ENCODE results near the gene FAM83D.

Gene FAM83D

GRCh38 chr20:38926142-38926933 lies at the start of gene FAM83D:
TSS of gene FAM83D (plus strand) at chr20:38926417. CDS start at chr20:38926443, 26 bp downstream.
- peak; percentile 99 for DNase-seq (ENCODE audit: low read depth)

GRCh38 chr20:38877483-38877882 lies 48.7 kb upstream of the FAM83D start:
- DNase-seq (ENCODE audit: low read depth) = no peak

- peak; percentile 39 for DNase-seq (ENCODE audit: low read depth)
Observed at GRCh38 chr20:38878866-38879265, 47.4 kb upstream of the FAM83D start.

GRCh38 chr20:38880952-38881735 lies 45.1 kb upstream of the FAM83D start:
- DNase-seq (ENCODE audit: low read depth) = no peak

GRCh38 chr20:38881806-38882440 lies 44.3 kb upstream of the FAM83D start:
- no peak for DNase-seq (ENCODE audit: low read depth)

- DNase-seq (ENCODE audit: low read depth) = no peak
Observed at GRCh38 chr20:38882600-38882999, 43.6 kb upstream of the FAM83D start.

GRCh38 chr20:38883081-38883980 lies 42.9 kb upstream of the FAM83D start:
- peak; percentile 9 for DNase-seq (ENCODE audit: low read depth)

GRCh38 chr20:38883981-38884733 lies 42.1 kb upstream of the FAM83D start:
- no peak for DNase-seq (ENCODE audit: low read depth)

GRCh38 chr20:38885357-38885756 lies 40.9 kb upstream of the FAM83D start:
- no peak for DNase-seq (ENCODE audit: low read depth)

- DNase-seq (ENCODE audit: low read depth) = no peak
Observed at GRCh38 chr20:38888059-38888831, 38.0 kb upstream of the FAM83D start.

GRCh38 chr20:38889050-38889449 lies 37.2 kb upstream of the FAM83D start:
- DNase-seq (ENCODE audit: low read depth) = no peak

GRCh38 chr20:38889792-38890496 lies 36.3 kb upstream of the FAM83D start:
- no peak for DNase-seq (ENCODE audit: low read depth)

GRCh38 chr20:38890497-38890818 lies 35.8 kb upstream of the FAM83D start:
- DNase-seq (ENCODE audit: low read depth) = no peak

- no peak for DNase-seq (ENCODE audit: low read depth)
Observed at GRCh38 chr20:38892091-38892981, 33.9 kb upstream of the FAM83D start.

- DNase-seq (ENCODE audit: low read depth) = no peak
Observed at GRCh38 chr20:38893056-38893564, 33.1 kb upstream of the FAM83D start.

GRCh38 chr20:38893565-38894090 lies 32.6 kb upstream of the FAM83D start:
- DNase-seq (ENCODE audit: low read depth) = peak; percentile 36

GRCh38 chr20:38894091-38894847 lies 31.9 kb upstream of the FAM83D start:
- DNase-seq (ENCODE audit: low read depth) = no peak
